ENCODE measurements around the gene ATXN7L1.

GRCh38 chr7:105890290-105890997, 14.0 kb upstream of the ATXN7L1 start:
- no peak for TF ChIP-seq CTCF (IDR thresholded peaks at IDR 0.05)
- TF ChIP-seq E2F1 (CRISPR knock-in tag; IDR thresholded peaks at IDR 0.05) = no peak
- no peak for TF ChIP-seq ZNF232 (CRISPR knock-in tag; IDR thresholded peaks at IDR 0.05)
- no peak for TF ChIP-seq NR1H2 (CRISPR knock-in tag; IDR thresholded peaks at IDR 0.05)
- TF ChIP-seq ATF3 (CRISPR knock-in tag; conservative IDR thresholded peaks at IDR 0.05) = no peak
- TF ChIP-seq CREB1 (CRISPR knock-in tag; IDR thresholded peaks at IDR 0.05) = no peak
- no peak for TF ChIP-seq ZSCAN18 (CRISPR knock-in tag; IDR thresholded peaks at IDR 0.05)
- no peak for TF ChIP-seq MAX (CRISPR knock-in tag; IDR thresholded peaks at IDR 0.05)
- TF ChIP-seq IRF1 (CRISPR knock-in tag; IDR thresholded peaks at IDR 0.05) = no peak
